ENCODE data around the gene APBA1. TPM values are rescaled to one million over a fixed set of nuclear protein-coding genes. Genes with fewer than 3 reads are reported as not detected.

APBA1 gene
- total RNA-seq, 5 donors from 2014 or later (not counting 1 experiment from before 2014, with no cell fraction given): 0.51 to 1.8 (median 0.78) TPM

DNA sequence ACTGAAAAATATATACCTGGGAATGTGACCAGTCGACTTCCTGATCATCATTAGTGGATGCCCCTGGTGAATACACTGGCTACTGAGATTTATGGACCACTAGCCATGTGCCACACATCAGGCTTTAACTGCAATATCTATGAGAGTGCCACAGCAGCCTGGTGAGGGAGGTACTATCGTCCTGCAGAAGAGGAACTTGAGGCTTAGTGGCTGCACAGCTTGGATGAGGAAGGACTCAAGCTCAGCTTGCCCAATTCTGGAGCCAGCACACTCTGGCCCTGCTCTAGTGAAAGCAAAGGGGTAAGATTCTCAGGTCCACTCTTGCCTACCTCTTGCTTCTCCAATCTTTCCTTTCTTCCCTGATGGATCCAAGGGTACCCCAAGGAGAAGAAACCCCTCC lies 217.8 kb downstream of the APBA1 start:
- ChIA-PET CTCF (no interaction called here), POLR2A (no interaction called here)
- DNase-seq (no peak), ATAC-seq (replicated peaks in 1 of 4) (no peak)
- 0% methylated on average over 1 of the region's 2 CpGs for WGBS (ENCODE audit: insufficient coverage)
- H3K36me3 ChIP-seq (ENCODE audit: control insufficient read depth in 2 of 2, extremely low read depth in 1 of 2, insufficient read depth in 1 of 2, low read length in 1 of 2): no peaks in the 10 kb centered on the region
- H3K4me3 ChIP-seq (ENCODE audit: control insufficient read depth in 1 of 2, extremely low read depth in 1 of 2, low read length in 1 of 2): no peak overlapping the region
- H3K4me1 ChIP-seq (ENCODE audit: control insufficient read depth in 1 of 2, extremely low read depth in 1 of 2, insufficient read depth in 2 of 2, low read length in 2 of 2): no peaks in the 10 kb centered on the region
- no peak overlapping the region for H3K4me3 Mint-ChIP-seq
- H3K27me3 Mint-ChIP-seq: no peaks in the 10 kb centered on the region
- H3K9me3 ChIP-seq: no peaks in the 10 kb centered on the region
- peaks cover 0 to 5% (median 1%) of the 10 kb centered on the region in 3 donors for H3K4me1 Mint-ChIP-seq
- H3K9me3 Mint-ChIP-seq: no peaks in the 10 kb centered on the region
- no peak overlapping the region for H3K27ac ChIP-seq (ENCODE audit: low read length)
- H3K27me3 ChIP-seq (replicated peaks in 1 of 2; ENCODE audit: control insufficient read depth in 2 of 2, extremely low read depth in 1 of 2, insufficient read depth in 2 of 2, low read length in 1 of 2): no peaks in the 10 kb centered on the region
- H3K27ac Mint-ChIP-seq: no peak overlapping the region
- H3K36me3 Mint-ChIP-seq: peaks cover 4% of the 10 kb centered on the region

DNA sequence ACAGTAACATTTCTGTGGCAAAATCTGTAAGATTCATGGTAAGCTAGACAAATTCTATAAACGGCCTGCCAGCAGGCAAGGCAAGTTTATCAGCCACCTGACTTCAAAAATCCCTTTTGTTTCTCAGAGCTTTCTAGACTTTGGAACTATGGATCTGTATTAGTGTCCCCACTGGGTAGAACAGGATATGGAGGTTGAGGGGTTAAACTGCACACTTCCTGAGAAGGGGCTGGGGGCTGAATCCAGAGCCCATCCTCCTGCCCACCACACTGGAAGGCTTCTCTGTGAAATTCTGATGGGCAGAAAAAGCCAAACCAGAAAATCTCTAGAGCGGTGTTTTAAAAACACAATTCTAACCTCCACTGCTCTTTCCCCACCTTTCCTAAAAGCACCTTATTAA lies 218.4 kb downstream of the APBA1 start:
- no peaks in the 10 kb centered on the region for H3K4me1 ChIP-seq (ENCODE audit: control insufficient read depth in 1 of 2, extremely low read depth in 1 of 2, insufficient read depth in 2 of 2, low read length in 2 of 2)
- Mint-ChIP-seq H3K4me1 (peaks cover 0 to 9% (median 1%) of the 10 kb centered on the region in 3 donors), H3K27me3 (no peaks in the 10 kb centered on the region), H3K36me3 (peaks cover 4% of the 10 kb centered on the region), H3K9me3 (no peaks in the 10 kb centered on the region), H3K27ac (no peak overlapping the region), H3K4me3 (no peak overlapping the region)
- POLR2A ChIA-PET: no interaction called here
- no peaks in the 10 kb centered on the region for H3K36me3 ChIP-seq (ENCODE audit: control insufficient read depth in 2 of 2, extremely low read depth in 1 of 2, insufficient read depth in 1 of 2, low read length in 1 of 2)
- 54% methylated on average over 2 of the region's 2 CpGs for WGBS (ENCODE audit: insufficient coverage)
- CTCF ChIA-PET: no interaction called here
- no peak for ATAC-seq (replicated peaks in 1 of 4)
- H3K27me3 ChIP-seq (replicated peaks in 1 of 2; ENCODE audit: control insufficient read depth in 2 of 2, extremely low read depth in 1 of 2, insufficient read depth in 2 of 2, low read length in 1 of 2): no peaks in the 10 kb centered on the region
- H3K4me3 ChIP-seq (ENCODE audit: control insufficient read depth in 1 of 2, extremely low read depth in 1 of 2, low read length in 1 of 2): no peak overlapping the region
- no peak for DNase-seq
- H3K9me3 ChIP-seq: no peaks in the 10 kb centered on the region
- H3K27ac ChIP-seq (ENCODE audit: low read length): no peak overlapping the region

DNA sequence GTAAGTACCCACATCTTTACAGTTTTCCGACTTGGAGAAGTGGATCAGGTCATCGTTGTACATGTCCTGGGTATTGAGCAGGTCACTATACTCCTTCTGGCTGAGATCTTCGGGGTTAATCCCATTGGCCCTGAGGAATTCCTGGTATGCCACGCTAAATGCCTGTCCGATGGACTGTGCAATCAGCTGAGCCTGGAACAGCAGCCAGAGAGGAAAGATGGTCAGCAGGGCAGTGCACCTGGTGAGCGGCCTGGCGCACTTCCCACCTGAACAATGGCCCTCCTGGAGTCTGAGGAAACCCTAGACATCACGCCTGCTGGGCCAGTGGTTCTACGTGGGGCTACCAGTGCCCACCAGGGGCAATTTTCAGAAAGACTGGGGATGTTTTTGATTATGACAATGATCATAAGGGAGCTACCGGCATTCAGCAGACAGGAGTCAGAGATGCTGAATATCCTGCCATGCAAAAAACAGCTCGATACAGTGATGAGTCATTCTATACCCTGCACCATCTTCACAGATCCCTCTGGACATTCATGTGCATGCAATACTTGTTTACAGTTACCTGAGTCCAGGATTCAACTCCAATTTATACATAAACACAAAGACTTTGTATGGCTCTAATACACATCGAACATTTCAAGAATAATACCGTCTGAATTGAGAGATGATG lies 219.9 kb downstream of the APBA1 start:
- Histone ChIP-seq H3K27ac (ENCODE audit: low read length) (no peak overlapping the region), H3K9me3 (no peaks in the 10 kb centered on the region), H3K4me1 (ENCODE audit: control insufficient read depth in 1 of 2, extremely low read depth in 1 of 2, insufficient read depth in 2 of 2, low read length in 2 of 2) (no peaks in the 10 kb centered on the region), H3K27me3 (replicated peaks in 1 of 2; ENCODE audit: control insufficient read depth in 2 of 2, extremely low read depth in 1 of 2, insufficient read depth in 2 of 2, low read length in 1 of 2) (peaks cover 0 to 5% of the 10 kb centered on the region in 2 experiments), H3K4me3 (ENCODE audit: control insufficient read depth in 1 of 2, extremely low read depth in 1 of 2, low read length in 1 of 2) (no peak overlapping the region), H3K36me3 (ENCODE audit: control insufficient read depth in 2 of 2, extremely low read depth in 1 of 2, insufficient read depth in 1 of 2, low read length in 1 of 2) (no peaks in the 10 kb centered on the region)
- CTCF ChIA-PET: no interaction called here
- no peak overlapping the region for H3K4me3 Mint-ChIP-seq
- H3K27me3 Mint-ChIP-seq: peaks cover 2 to 4% of the 10 kb centered on the region in 2 donors
- ATAC-seq (replicated peaks in 1 of 4) (no peak), DNase-seq (no peak)
- H3K36me3 Mint-ChIP-seq: peaks cover 4% of the 10 kb centered on the region
- no peak overlapping the region for H3K27ac Mint-ChIP-seq
- WGBS (ENCODE audit: insufficient coverage): 90% methylated on average over 10 of the region's 13 CpGs
- POLR2A ChIA-PET: no interaction called here
- H3K9me3 Mint-ChIP-seq: no peaks in the 10 kb centered on the region
- H3K4me1 Mint-ChIP-seq: peaks cover 0 to 9% (median 1%) of the 10 kb centered on the region in 3 donors

DNA sequence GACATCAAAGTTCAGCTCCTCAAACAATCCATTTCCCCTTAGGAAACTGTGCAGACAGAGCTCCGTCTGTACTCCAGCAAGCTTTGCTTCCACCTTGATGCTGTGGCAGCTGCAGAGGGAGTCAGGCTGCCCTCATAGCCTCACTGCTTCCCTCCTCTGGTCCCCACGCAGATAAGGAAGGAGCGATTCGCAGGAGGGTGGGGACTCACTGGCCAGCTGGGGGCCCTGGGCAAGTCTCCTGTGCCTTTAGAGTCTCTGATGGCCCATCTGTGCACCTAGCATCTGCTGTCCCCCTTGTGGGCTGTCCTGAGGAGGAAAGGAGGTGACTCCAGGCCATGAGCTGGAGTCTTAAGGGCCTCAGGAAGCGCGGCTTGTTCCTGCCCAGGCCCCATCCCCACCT lies 225.7 kb downstream of the APBA1 start:
- H3K36me3 Mint-ChIP-seq: no peaks in the 10 kb centered on the region
- no peak overlapping the region for H3K27ac Mint-ChIP-seq
- DNase-seq (no peak), ATAC-seq (replicated peaks in 1 of 4) (no peak)
- Histone ChIP-seq H3K27me3 (replicated peaks in 1 of 2; ENCODE audit: control insufficient read depth in 2 of 2, extremely low read depth in 1 of 2, insufficient read depth in 2 of 2, low read length in 1 of 2) (peaks cover 0 to 13% of the 10 kb centered on the region in 2 experiments), H3K4me3 (ENCODE audit: control insufficient read depth in 1 of 2, extremely low read depth in 1 of 2, low read length in 1 of 2) (no peak overlapping the region), H3K36me3 (ENCODE audit: control insufficient read depth in 2 of 2, extremely low read depth in 1 of 2, insufficient read depth in 1 of 2, low read length in 1 of 2) (no peaks in the 10 kb centered on the region), H3K4me1 (ENCODE audit: control insufficient read depth in 1 of 2, extremely low read depth in 1 of 2, insufficient read depth in 2 of 2, low read length in 2 of 2) (no peaks in the 10 kb centered on the region), H3K9me3 (no peaks in the 10 kb centered on the region), H3K27ac (ENCODE audit: low read length) (no peak overlapping the region)
- H3K4me1 Mint-ChIP-seq: peaks cover 2 to 17% (median 12%) of the 10 kb centered on the region in 3 donors
- WGBS (ENCODE audit: insufficient coverage): 56% methylated on average over 4 of the region's 6 CpGs
- H3K27me3 Mint-ChIP-seq: peaks cover 4 to 6% of the 10 kb centered on the region in 2 donors
- ChIA-PET CTCF (no interaction called here), POLR2A (no interaction called here)
- no peak overlapping the region for H3K4me3 Mint-ChIP-seq
- no peaks in the 10 kb centered on the region for H3K9me3 Mint-ChIP-seq

DNA sequence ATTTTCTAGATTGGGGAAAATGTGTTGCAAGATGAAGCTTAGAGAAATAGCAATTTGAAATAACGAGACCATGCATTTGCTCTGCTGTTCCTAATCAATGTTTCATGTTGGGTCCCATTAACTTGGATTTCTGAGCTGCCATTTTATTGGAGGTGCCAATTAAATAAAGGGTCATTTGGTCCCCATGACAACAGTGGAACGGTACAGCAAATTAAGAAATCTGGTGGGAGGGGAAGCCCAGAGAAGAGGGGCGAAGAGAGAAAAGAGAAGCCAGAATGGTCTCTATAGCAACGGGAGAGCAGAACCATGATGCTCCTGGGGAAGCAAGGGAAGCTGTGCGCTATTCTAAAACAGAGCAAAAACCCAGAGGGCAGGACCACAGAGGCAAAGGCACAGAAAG lies 226.9 kb downstream of the APBA1 start:
- H3K9me3 Mint-ChIP-seq: no peaks in the 10 kb centered on the region
- no peaks in the 10 kb centered on the region for H3K9me3 ChIP-seq
- no peak for DNase-seq
- H3K4me3 ChIP-seq (ENCODE audit: control insufficient read depth in 1 of 2, extremely low read depth in 1 of 2, low read length in 1 of 2): no peak overlapping the region
- POLR2A ChIA-PET: no interaction called here
- no peak overlapping the region for H3K27ac Mint-ChIP-seq
- no peak for ATAC-seq (replicated peaks in 1 of 4)
- H3K27me3 ChIP-seq (replicated peaks in 1 of 2; ENCODE audit: control insufficient read depth in 2 of 2, extremely low read depth in 1 of 2, insufficient read depth in 2 of 2, low read length in 1 of 2): peaks cover 0 to 13% of the 10 kb centered on the region in 2 experiments
- peaks cover 0 to 6% of the 10 kb centered on the region in 2 experiments for H3K4me1 ChIP-seq (ENCODE audit: control insufficient read depth in 1 of 2, extremely low read depth in 1 of 2, insufficient read depth in 2 of 2, low read length in 2 of 2)
- no peaks in the 10 kb centered on the region for H3K36me3 ChIP-seq (ENCODE audit: control insufficient read depth in 2 of 2, extremely low read depth in 1 of 2, insufficient read depth in 1 of 2, low read length in 1 of 2)
- peaks cover 4 to 6% of the 10 kb centered on the region in 2 donors for H3K27me3 Mint-ChIP-seq
- CTCF ChIA-PET: no interaction called here
- peaks cover 10 to 28% (median 15%) of the 10 kb centered on the region in 3 donors for H3K4me1 Mint-ChIP-seq
- no peak overlapping the region for H3K4me3 Mint-ChIP-seq
- WGBS (ENCODE audit: insufficient coverage): 89% methylated on average over 3 of the region's 5 CpGs
- no peak overlapping the region for H3K27ac ChIP-seq (ENCODE audit: low read length)
- no peaks in the 10 kb centered on the region for H3K36me3 Mint-ChIP-seq

DNA sequence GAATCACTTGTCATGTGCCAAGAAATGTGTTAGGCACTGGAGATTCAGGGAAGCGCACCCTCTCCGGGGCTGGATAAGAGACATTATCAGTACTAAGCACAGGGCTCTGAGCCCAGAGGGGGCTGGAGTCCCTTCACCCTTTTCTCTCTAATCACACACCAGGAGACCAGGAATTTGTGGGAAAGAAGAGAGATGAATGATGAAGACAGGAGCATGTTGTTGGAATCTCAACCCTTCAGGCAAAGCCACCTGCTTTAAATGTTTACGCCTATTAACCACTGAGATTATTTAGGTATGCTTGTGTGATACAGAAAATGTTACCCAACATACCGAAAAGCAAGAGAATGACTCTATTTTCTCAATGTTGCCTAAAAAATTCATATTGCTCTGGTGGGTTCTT lies 227.4 kb downstream of the APBA1 start:
- no peaks in the 10 kb centered on the region for H3K9me3 Mint-ChIP-seq
- ChIA-PET POLR2A (no interaction called here), CTCF (no interaction called here)
- no CpG with 5 or more reads among the region's 4 CpGs for WGBS (ENCODE audit: insufficient coverage)
- peaks cover 0 to 6% of the 10 kb centered on the region in 2 experiments for H3K4me1 ChIP-seq (ENCODE audit: control insufficient read depth in 1 of 2, extremely low read depth in 1 of 2, insufficient read depth in 2 of 2, low read length in 2 of 2)
- peaks cover 0 to 13% of the 10 kb centered on the region in 2 experiments for H3K27me3 ChIP-seq (replicated peaks in 1 of 2; ENCODE audit: control insufficient read depth in 2 of 2, extremely low read depth in 1 of 2, insufficient read depth in 2 of 2, low read length in 1 of 2)
- peaks cover 11 to 29% (median 16%) of the 10 kb centered on the region in 3 donors for H3K4me1 Mint-ChIP-seq
- no peak overlapping the region for H3K4me3 ChIP-seq (ENCODE audit: control insufficient read depth in 1 of 2, extremely low read depth in 1 of 2, low read length in 1 of 2)
- H3K27ac Mint-ChIP-seq: no peak overlapping the region
- no peaks in the 10 kb centered on the region for H3K36me3 ChIP-seq (ENCODE audit: control insufficient read depth in 2 of 2, extremely low read depth in 1 of 2, insufficient read depth in 1 of 2, low read length in 1 of 2)
- H3K4me3 Mint-ChIP-seq: no peak overlapping the region
- no peak overlapping the region for H3K27ac ChIP-seq (ENCODE audit: low read length)
- no peaks in the 10 kb centered on the region for H3K9me3 ChIP-seq
- no peak for ATAC-seq (replicated peaks in 1 of 4)
- peaks cover 4 to 6% of the 10 kb centered on the region in 2 donors for H3K27me3 Mint-ChIP-seq
- H3K36me3 Mint-ChIP-seq: no peaks in the 10 kb centered on the region
- no peak for DNase-seq

Data from T-cell (primary cell).